Endothelial cell of umbilical vein (primary cell): ENCODE measurements around the gene SSNA1.

Experiments
- CTCF ChIP-seq, 2 donors: IDR thresholded peaks; 1 replicate in 1 of 2; 2 replicates in 1 of 2; pipeline ENCODE4 v1.5.1; 2011; ENCODE audit warnings: low read length in 2 of 2, mild to moderate bottlenecking in 2 of 2, moderate library complexity in 2 of 2, control low read depth in 1 of 2, inconsistent platforms in 1 of 2, low read depth in 1 of 2; ENCODE audit not compliant: insufficient read depth in 1 of 2; ENCODE audit errors: extremely low read depth in 1 of 2
- MAX ChIP-seq: IDR thresholded peaks from 2 replicates; pipeline ENCODE4 v1.6.1; 2011; ENCODE audit not compliant: insufficient read depth, insufficient read length
- POLR2A ChIP-seq: IDR thresholded peaks from 2 replicates; pipeline ENCODE4 v1.6.1; 2012; ENCODE audit warnings: low read depth, mild to moderate bottlenecking, control low read depth, low read length
- POLR2AphosphoS5 ChIP-seq: IDR thresholded peaks from 2 replicates; pipeline ENCODE4 v1.6.1; 2012; ENCODE audit warnings: low read depth, mild to moderate bottlenecking, control low read depth, low read length, moderate library complexity; ENCODE audit not compliant: insufficient read depth

- no peak for TF ChIP-seq POLR2AphosphoS5
- TF ChIP-seq POLR2A = no peak
- TF ChIP-seq CTCF (IDR thresholded peaks at IDR 0.05; ENCODE audit: extremely low read depth in 1 of 2, insufficient read depth in 1 of 2, low read depth in 1 of 2, low read length in 2 of 2) = no peak
- no peak for TF ChIP-seq MAX
Observed at GRCh38 chr9:137163365-137163715, 25.1 kb upstream of the SSNA1 start.
